H1 (cell line): ENCODE data around the gene GALNT18. TPM values are rescaled to one million over a fixed set of nuclear protein-coding genes. Genes with fewer than 3 reads are reported as not detected.

Experiments
- CTCF ChIA-PET: fragments of 300-600 bp; sonication (Branson Sonifier 250); formaldehyde crosslinking; loops from one replicate; lab custom pipeline; 2021; ENCODE audit not compliant: partially characterized antibody; lab: Charles Lee
- POLR2A ChIA-PET: fragments of 300-600 bp; sonication (Branson Sonifier 250); formaldehyde crosslinking; loops from one replicate; lab custom pipeline; 2021; ENCODE audit warnings: inconsistent platforms; ENCODE audit not compliant: partially characterized antibody; lab: Charles Lee
- DNase-seq, 2 experiments: peaks; one replicate each; pipeline versions ENCODE4 v3.0.0 to v3.0.0-alpha.2; 2010 to 2022; ENCODE audit warnings: low spot score in 2 of 2, low read depth in 1 of 2, mixed read lengths in 1 of 2
- FAIRE-seq: peaks from 2 replicates; lab custom pipeline; 2011; peaks lifted over from hg19 to GRCh38; lab: Jason Lieb, UNC
- H2AFZ ChIP-seq: 2 replicates; pipeline ENCODE4 v1.8.1; 2012; ENCODE audit warnings: low read length, inconsistent platforms
- H2AK5ac ChIP-seq: 2 replicates; pipeline ENCODE4 v1.6.1; 2013; ENCODE audit warnings: low read depth, low read length
- H2BK120ac ChIP-seq: replicated peaks from 2 replicates; pipeline ENCODE3; 2013; ENCODE audit warnings: low read depth, low read length, inconsistent platforms
- H2BK12ac ChIP-seq: 2 replicates; pipeline ENCODE4 v1.6.1; 2013; ENCODE audit warnings: low read depth, low read length
- H2BK15ac ChIP-seq: 2 replicates; pipeline ENCODE4 v1.6.1; 2013; ENCODE audit warnings: low read length
- H2BK20ac ChIP-seq: 2 replicates; pipeline ENCODE4 v1.6.1; 2013; ENCODE audit warnings: low read length
- H2BK5ac ChIP-seq: 2 replicates; pipeline ENCODE4 v1.6.1; 2013; ENCODE audit warnings: low read depth, low read length
- H3K14ac ChIP-seq: 2 replicates; pipeline ENCODE4 v1.6.1; 2013; ENCODE audit warnings: inconsistent platforms; ENCODE audit not compliant: insufficient read length
- H3K18ac ChIP-seq: 2 replicates; pipeline ENCODE4 v1.6.1; 2013; ENCODE audit warnings: low read length; ENCODE audit errors: extremely low read depth
- H3K23ac ChIP-seq: 2 replicates; pipeline ENCODE4 v1.6.1; 2013; ENCODE audit warnings: inconsistent platforms; ENCODE audit not compliant: insufficient read length
- H3K23me2 ChIP-seq: 2 replicates; pipeline ENCODE4 v1.6.1; 2013; ENCODE audit warnings: low read depth, low read length
- H3K27ac ChIP-seq: 2 replicates; pipeline ENCODE4 v1.6.1; 2011; ENCODE audit warnings: low read depth, low read length, inconsistent platforms
- H3K27me3 ChIP-seq, 4 experiments: replicated peaks in 1 of 4; 1 replicate in 1 of 4; 2 replicates in 3 of 4; pipeline versions ENCODE4 v1.6.1 to v1.8.1; 2011 to 2013; ENCODE audit warnings: low read length in 3 of 4, mild to moderate bottlenecking in 3 of 4, inconsistent platforms in 2 of 4, mixed read lengths in 2 of 4, moderate library complexity in 1 of 4; ENCODE audit not compliant: control insufficient read depth in 3 of 4, insufficient read depth in 3 of 4; ENCODE audit errors: extremely low read depth in 1 of 4
- H3K36me3 ChIP-seq, 4 experiments: 2 replicates each; pipeline versions ENCODE4 v1.6.1 to v1.8.1; 2011 to 2013; ENCODE audit warnings: mild to moderate bottlenecking in 4 of 4, low read length in 3 of 4, moderate library complexity in 2 of 4, control low read depth in 1 of 4, inconsistent platforms in 1 of 4; ENCODE audit not compliant: insufficient read depth in 4 of 4, control insufficient read depth in 2 of 4
- H3K4ac ChIP-seq: replicated peaks from 2 replicates; pipeline ENCODE3; 2013; ENCODE audit warnings: low read length, low read depth, mixed read lengths, inconsistent platforms; ENCODE audit not compliant: insufficient read length
- H3K4me1 ChIP-seq, 4 experiments: replicated peaks in 1 of 4; 1 replicate in 1 of 4; 2 replicates in 3 of 4; pipeline versions ENCODE4 v1.6.1 to v1.8.1; 2011 to 2013; ENCODE audit warnings: low read length in 3 of 4, inconsistent platforms in 2 of 4, mixed read lengths in 1 of 4; ENCODE audit not compliant: insufficient read depth in 4 of 4, control insufficient read depth in 3 of 4
- H3K4me2 ChIP-seq, 2 experiments: 2 replicates each; pipeline versions ENCODE4 v1.6.1 to v1.8.1; 2011 to 2013; ENCODE audit warnings: low read depth in 2 of 2, low read length in 2 of 2, control low read depth in 1 of 2, inconsistent platforms in 1 of 2, mild to moderate bottlenecking in 1 of 2; ENCODE audit not compliant: insufficient read depth in 1 of 2
- H3K4me3 ChIP-seq, 4 experiments: fragments of 200-600, 300-600 bp in 1 of 4; sonication (generic), shearing (Covaris generic), sonication (Bioruptor Twin) in 1 of 4; 2 replicates each; pipeline versions ENCODE4 v1.5.1 to v1.8.1; 2011 to 2016; ENCODE audit warnings: low read length in 4 of 4, low read depth in 3 of 4, control low read depth in 2 of 4, inconsistent platforms in 2 of 4, mild to moderate bottlenecking in 2 of 4, mixed read lengths in 1 of 4, moderate library complexity in 1 of 4; ENCODE audit not compliant: insufficient read depth in 2 of 4; ENCODE audit errors: extremely low read depth in 1 of 4
- H3K56ac ChIP-seq: replicated peaks from 2 replicates; pipeline ENCODE3; 2013; ENCODE audit warnings: low read depth, mild to moderate bottlenecking, mixed read lengths, low read length, inconsistent platforms; ENCODE audit not compliant: insufficient read length
- H3K79me1 ChIP-seq: 2 replicates; pipeline ENCODE4 v1.6.1; 2013; ENCODE audit warnings: low read depth, low read length, control low read depth
- H3K79me2 ChIP-seq, 2 experiments: 2 replicates each; pipeline versions ENCODE4 v1.6.1 to v1.8.1; 2012 to 2013; ENCODE audit warnings: low read length in 2 of 2, mild to moderate bottlenecking in 2 of 2, inconsistent platforms in 1 of 2; ENCODE audit not compliant: insufficient read depth in 2 of 2, control insufficient read depth in 1 of 2
- H3K9ac ChIP-seq, 4 experiments: replicated peaks in 1 of 4; 1 replicate in 1 of 4; 2 replicates in 3 of 4; pipeline versions ENCODE4 v1.6.1 to v1.8.1; 2011 to 2013; ENCODE audit warnings: low read depth in 3 of 4, low read length in 3 of 4, control low read depth in 2 of 4, mild to moderate bottlenecking in 2 of 4, moderate library complexity in 2 of 4, inconsistent platforms in 1 of 4; ENCODE audit errors: extremely low read depth in 1 of 4
- H3K9me3 ChIP-seq, 2 experiments: 2 replicates each; pipeline versions ENCODE4 v1.6.1 to v1.8.1; 2012 to 2013; ENCODE audit warnings: mild to moderate bottlenecking in 2 of 2, moderate library complexity in 2 of 2, control low read depth in 1 of 2, inconsistent platforms in 1 of 2, low read depth in 1 of 2, low read length in 1 of 2, mixed read lengths in 1 of 2; ENCODE audit not compliant: insufficient read depth in 2 of 2
- H4K20me1 ChIP-seq, 2 experiments: replicated peaks in 1 of 2; 2 replicates each; pipeline versions ENCODE3 to v1.8.1; 2011 to 2013; ENCODE audit warnings: inconsistent platforms in 2 of 2, low read length in 2 of 2, mild to moderate bottlenecking in 1 of 2; ENCODE audit not compliant: insufficient read depth in 2 of 2, control insufficient read depth in 1 of 2
- H4K5ac ChIP-seq: 2 replicates; pipeline ENCODE4 v1.6.1; 2013; ENCODE audit warnings: low read length, low read depth, mixed read lengths, inconsistent platforms; ENCODE audit not compliant: insufficient read length
- H4K8ac ChIP-seq: 2 replicates; pipeline ENCODE4 v1.8.0; 2013; ENCODE audit warnings: mild to moderate bottlenecking, moderate library complexity, low read length, inconsistent platforms; ENCODE audit not compliant: insufficient read depth; ENCODE audit errors: extremely low read depth
- H4K91ac ChIP-seq: replicated peaks from 2 replicates; pipeline ENCODE3; 2013; ENCODE audit warnings: low read length, mixed read lengths, inconsistent platforms; ENCODE audit not compliant: insufficient read length
- CREB1 ChIP-seq: IDR thresholded peaks from 2 replicates; pipeline ENCODE4 v1.6.1; 2012; ENCODE audit warnings: inconsistent platforms
- WGBS, 2 experiments: shearing (Covaris generic) in 1 of 2; methylation state at CpG; one replicate each; pipeline versions ENCODE4 v1.1.6 to v1.1.7; 2013 to 2015; ENCODE audit warnings: low lambda C conversion rate in 2 of 2, mixed read lengths in 2 of 2, inconsistent platforms in 1 of 2, low coverage in 1 of 2, missing lambda C conversion rate in 1 of 2; ENCODE audit not compliant: insufficient replicate concordance in 2 of 2, insufficient coverage in 1 of 2, insufficient read length in 1 of 2; ENCODE audit errors: extremely low coverage in 1 of 2, missing lambda C conversion rate in 1 of 2; 5-methylcytosine and 5-hydroxymethylcytosine counted together
- polyA plus RNA-seq, 7 experiments: library from polyadenylated mRNA; depleted of rRNA in 3 of 7; stranded (reverse) in 5 of 7; unstranded in 2 of 7; fragments of >200 nt in 5 of 7; fragments of 200-250 nt in 2 of 7; gene quantifications; 1 replicate in 5 of 7; 2 replicates in 1 of 7; 4 replicates in 1 of 7; pipeline versions ENCODE4 v1.2.1 to v1.2.3, GENCODE V29; 2011 to 2013; ENCODE audit warnings: missing spikeins in 2 of 7, mixed read lengths in 2 of 7
- total RNA-seq: library from RNA; stranded (reverse); fragmentation: NEBNext Ultra II Directional; extraction: Animal tissue kit (Norgen Biotek cat#: 25700); gene quantifications from 2 replicates; pipeline ENCODE4 v1.2.1, GENCODE V29; 2021

The GALNT18 gene
- total and polyA plus RNA-seq, 2 of the 8 experiments (the other 6 are each of a cell fraction or from before 2014, with no cell fraction given), result 6.0 to 9.4 TPM

- TF ChIP-seq CREB1, result no peak
- TF ChIP-seq, all 59 proteins: peak for 0
- Histone ChIP-seq H3K79me2 (no peaks in the 10 kb centered on the region), H3K23ac (no peak overlapping the region), H3K18ac (no peak overlapping the region), H4K91ac (no peak overlapping the region), H3K9me3 (no peaks in the 10 kb centered on the region), H3K4ac (no peak overlapping the region), H3K23me2 (no peaks in the 10 kb centered on the region), H3K4me3 (no peak overlapping the region), H2BK120ac (no peak overlapping the region), H3K27ac (no peak overlapping the region), H3K9ac (no peak overlapping the region), H2AFZ (no peak overlapping the region), H4K8ac (no peak overlapping the region), H2BK15ac (no peak overlapping the region), H2BK12ac (no peak overlapping the region), H3K4me1 (no peaks in the 10 kb centered on the region), H2BK5ac (no peak overlapping the region), H3K27me3 (no peaks in the 10 kb centered on the region), H2AK5ac (no peak overlapping the region), H3K36me3 (no peaks in the 10 kb centered on the region), H4K20me1 (no peaks in the 10 kb centered on the region), H3K79me1 (no peaks in the 10 kb centered on the region), H2BK20ac (no peak overlapping the region), H3K56ac (no peak overlapping the region), H3K4me2 (no peak overlapping the region), H4K5ac (no peak overlapping the region), H3K14ac (no peak overlapping the region)
- ChIA-PET CTCF (interaction anchor here (2.1 kb wide), 1 partner anchor 42 kb away, joined by 4 read pairs; no protein-coding TSS in a partner anchor), POLR2A (no interaction called here)
- no peak for DNase-seq
- no peak for FAIRE-seq
- 92% methylated on average over 7 of the region's 7 CpGs; no CpG with 5 or more reads in 1 of the 2 experiments for WGBS, 2 experiments
Observed at GRCh38 chr11:11347592-11347991, 274.2 kb downstream of the GALNT18 start.
